PC-3 (cell line): ENCODE data around the gene CYTH1. TPM values are rescaled to one million over a fixed set of nuclear protein-coding genes. Genes with fewer than 3 reads are reported as not detected.

ENCODE experiments used
- ATAC-seq: fragments of 200-7000 bp; cut with Tn5 transposase; 2 replicates; pipeline ENCODE4 v1.9.1; 2020; ENCODE audit warnings: mild to moderate bottlenecking, moderate library complexity
- BruUV-seq: library from RNA; stranded (reverse); fragments of 400-500 nt; replicated peaks from 2 replicates; lab custom pipeline; 2021; lab: Mats Ljungman, UMichigan
- CTCF ChIA-PET: fragments of 300-600 bp; sonication (Branson Sonifier 250); formaldehyde crosslinking; loops from one replicate; lab custom pipeline; 2022; ENCODE audit warnings: antibody characterized with exemption; lab: Charles Lee
- POLR2A ChIA-PET: fragments of 300-600 bp; sonication (Branson Sonifier 250); formaldehyde crosslinking; loops from one replicate; lab custom pipeline; 2022; ENCODE audit warnings: antibody characterized with exemption; ENCODE audit not compliant: unreplicated experiment; lab: Charles Lee
- DNase-seq: peaks from one replicate; pipeline ENCODE4 v3.0.0-alpha.2; 2015
- H2AFZ ChIP-seq: fragments of 300-600 bp; sonication (generic); 2 replicates; pipeline ENCODE4 v1.6.0; 2016; ENCODE audit warnings: antibody characterized with exemption, low read length
- H3F3A ChIP-seq: fragments of 300-600 bp; sonication (generic); one replicate; pipeline ENCODE4 v1.6.0; 2017; ENCODE audit warnings: antibody characterized with exemption, low read length, control low read depth, mild to moderate bottlenecking; ENCODE audit not compliant: unreplicated experiment
- H3K27ac ChIP-seq: fragments of 300-600 bp; sonication (generic); 2 replicates; pipeline ENCODE4 v1.5.1; 2016; ENCODE audit warnings: mild to moderate bottlenecking, low read length
- H3K27me3 ChIP-seq: fragments of 300-600 bp; sonication (generic); 2 replicates; pipeline ENCODE4 v1.6.1; 2016; ENCODE audit warnings: low read length, mixed read lengths
- H3K36me3 ChIP-seq: fragments of 300-600 bp; sonication (generic); 2 replicates; pipeline ENCODE4 v1.6.1; 2016; ENCODE audit warnings: low read depth, mixed run types, low read length, mixed read lengths
- H3K4me1 ChIP-seq: fragments of 300-600 bp; sonication (generic); 2 replicates; pipeline ENCODE4 v1.5.1; 2016; ENCODE audit warnings: low read length; ENCODE audit not compliant: insufficient read depth
- H3K4me2 ChIP-seq: fragments of 300-600 bp; sonication (generic); 2 replicates; pipeline ENCODE4 v1.6.0; 2016; ENCODE audit warnings: low read length
- H3K4me3 ChIP-seq: fragments of 300-600 bp; sonication (generic); 2 replicates; pipeline ENCODE4 v1.5.1; 2016; ENCODE audit warnings: mild to moderate bottlenecking, low read length, mixed read lengths
- H3K79me2 ChIP-seq: fragments of 300-600 bp; sonication (generic); 2 replicates; pipeline ENCODE4 v1.6.1; 2017; ENCODE audit warnings: low read length, mixed read lengths
- H3K9ac ChIP-seq: fragments of 300-600 bp; sonication (generic); 2 replicates; pipeline ENCODE4 v1.6.0; 2016; ENCODE audit warnings: mild to moderate bottlenecking, low read length
- H3K9me2 ChIP-seq: fragments of 300-600 bp; sonication (generic); replicated peaks from 2 replicates; pipeline ENCODE4 v1.6.1; 2016; ENCODE audit warnings: mixed run types, low read length, mixed read lengths
- H3K9me3 ChIP-seq: fragments of 300-600 bp; sonication (generic); 2 replicates; pipeline ENCODE4 v1.6.1; 2016; ENCODE audit warnings: low read length, mixed read lengths
- H4K20me1 ChIP-seq: fragments of 300-600 bp; sonication (generic); 2 replicates; pipeline ENCODE4 v1.6.1; 2016; ENCODE audit warnings: low read length, mixed read lengths
- EZH2 ChIP-seq: fragments of 300-600 bp; sonication (generic); IDR thresholded peaks from one replicate; pipeline ENCODE4 v1.6.1; 2017; ENCODE audit warnings: antibody characterized with exemption, mild to moderate bottlenecking, low read length; ENCODE audit not compliant: unreplicated experiment
- EZH2phosphoT487 ChIP-seq: fragments of 300-600 bp; sonication (generic); IDR thresholded peaks from 2 replicates; pipeline ENCODE4 v1.6.1; 2018; ENCODE audit warnings: mild to moderate bottlenecking, antibody characterized with exemption, low read length, borderline replicate concordance
- intact Hi-C: fragments of 100-400 bp; cut with micrococcal nuclease; formaldehyde crosslinking; loops from 2 replicates; pipeline ENCODE4 v1.9.0; 2023
- total RNA-seq: library from RNA; depleted of rRNA; stranded (reverse); fragments of >200 nt; gene quantifications from 2 replicates; pipeline ENCODE4 v1.2.3, GENCODE V29; 2014
- TF ChIP-seq, protein P1 (sequence below): fragments of 300-600 bp; sonication (generic); conservative IDR thresholded peaks from 2 replicates; pipeline ENCODE4 v1.5.1; 2017; ENCODE audit warnings: antibody characterized with exemption, low read depth, mild to moderate bottlenecking, low read length

The CYTH1 gene
- total RNA-seq, 1 experiment from 2014 or later: 29.7 TPM

DNA sequence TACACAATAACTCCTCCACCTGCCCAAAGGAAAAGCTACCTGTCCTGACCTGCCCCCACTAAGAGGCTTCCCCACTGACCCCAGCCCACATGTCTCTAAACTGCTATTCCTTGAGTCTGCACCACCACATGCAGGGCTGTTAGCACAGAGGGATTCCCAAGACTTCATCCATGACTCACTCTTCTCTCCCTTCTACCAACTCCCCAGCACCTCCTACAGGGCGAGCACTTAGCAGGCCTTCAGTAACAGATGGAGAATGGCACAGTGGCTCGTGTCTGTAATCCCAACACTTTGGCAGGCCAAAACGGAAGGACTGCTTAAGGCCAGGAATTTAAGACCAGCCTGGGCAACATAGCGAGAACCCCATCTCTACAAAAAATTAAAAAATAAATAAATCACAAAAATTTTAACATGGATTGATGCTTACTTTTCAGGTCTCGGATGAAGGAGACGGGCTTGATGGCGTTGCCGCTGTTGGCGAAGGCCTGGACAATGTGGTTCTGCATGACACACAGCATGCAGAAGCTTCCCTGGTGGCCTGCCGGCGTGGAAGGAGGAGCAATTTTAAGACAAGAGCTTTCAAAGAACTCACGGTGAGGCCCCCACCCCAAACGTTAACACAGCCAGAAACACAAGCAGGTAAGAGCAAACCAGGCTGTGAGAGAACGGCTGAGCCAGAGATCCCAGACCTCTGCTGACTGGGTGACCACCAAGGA lies 46.6 kb upstream of the CYTH1 start:
- Histone ChIP-seq H3K9me2 (no peaks in the 10 kb centered on the region), H3K4me1 (no peaks in the 10 kb centered on the region), H3K27me3 (no peaks in the 10 kb centered on the region), H2AFZ (no peak overlapping the region), H3F3A (no peaks in the 10 kb centered on the region), H3K9ac (no peak overlapping the region), H3K4me3 (no peak overlapping the region), H3K4me2 (no peak overlapping the region), H3K36me3 (peaks cover 86% of the 10 kb centered on the region), H3K9me3 (no peaks in the 10 kb centered on the region), H3K79me2 (peaks cover 45% of the 10 kb centered on the region), H4K20me1 (peaks cover 24% of the 10 kb centered on the region), H3K27ac (no peak overlapping the region)
- intact Hi-C loops: no loop called here
- CTCF ChIA-PET: no interaction called here
- BruUV-seq: no TSS peak
- POLR2A ChIA-PET: no interaction called here
- ATAC-seq: peak; percentile 91
- TF ChIP-seq, protein P1, sequence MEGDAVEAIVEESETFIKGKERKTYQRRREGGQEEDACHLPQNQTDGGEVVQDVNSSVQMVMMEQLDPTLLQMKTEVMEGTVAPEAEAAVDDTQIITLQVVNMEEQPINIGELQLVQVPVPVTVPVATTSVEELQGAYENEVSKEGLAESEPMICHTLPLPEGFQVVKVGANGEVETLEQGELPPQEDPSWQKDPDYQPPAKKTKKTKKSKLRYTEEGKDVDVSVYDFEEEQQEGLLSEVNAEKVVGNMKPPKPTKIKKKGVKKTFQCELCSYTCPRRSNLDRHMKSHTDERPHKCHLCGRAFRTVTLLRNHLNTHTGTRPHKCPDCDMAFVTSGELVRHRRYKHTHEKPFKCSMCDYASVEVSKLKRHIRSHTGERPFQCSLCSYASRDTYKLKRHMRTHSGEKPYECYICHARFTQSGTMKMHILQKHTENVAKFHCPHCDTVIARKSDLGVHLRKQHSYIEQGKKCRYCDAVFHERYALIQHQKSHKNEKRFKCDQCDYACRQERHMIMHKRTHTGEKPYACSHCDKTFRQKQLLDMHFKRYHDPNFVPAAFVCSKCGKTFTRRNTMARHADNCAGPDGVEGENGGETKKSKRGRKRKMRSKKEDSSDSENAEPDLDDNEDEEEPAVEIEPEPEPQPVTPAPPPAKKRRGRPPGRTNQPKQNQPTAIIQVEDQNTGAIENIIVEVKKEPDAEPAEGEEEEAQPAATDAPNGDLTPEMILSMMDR: peak; percentile 73
- TF ChIP-seq EZH2: no peak
- peak; percentile 53 for DNase-seq

DNA sequence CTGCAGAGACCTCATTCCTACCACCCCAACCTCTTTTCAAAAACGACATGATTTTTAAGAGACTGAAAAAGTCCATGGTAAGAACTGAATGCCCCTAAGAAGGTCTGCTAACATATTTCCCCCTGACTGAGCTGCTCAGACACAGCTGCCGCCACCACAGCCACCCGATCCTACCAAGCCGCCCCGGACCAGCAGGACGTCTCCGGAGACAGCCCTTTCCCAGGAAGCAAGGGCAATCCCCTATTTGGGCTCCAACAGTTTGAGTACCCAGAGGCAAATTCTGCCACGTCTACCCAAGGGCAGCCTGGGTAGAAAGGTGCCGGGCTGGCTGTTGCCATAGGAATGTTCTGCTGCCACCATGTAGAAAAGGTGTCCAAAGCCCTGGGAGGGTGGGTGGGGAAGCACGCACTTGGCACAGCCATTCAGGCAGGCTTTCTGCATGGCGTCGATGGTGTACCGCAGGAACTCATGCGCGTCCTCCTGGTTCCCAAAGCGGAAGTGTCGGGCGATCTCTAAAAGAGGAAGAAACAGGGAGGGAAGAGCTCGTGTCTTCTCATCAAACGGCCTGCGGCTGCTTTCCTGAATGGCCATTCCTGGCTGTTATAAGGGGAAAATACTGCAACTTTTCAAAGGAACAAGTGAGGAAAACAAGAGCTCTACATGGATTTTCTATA lies 44.9 kb upstream of the CYTH1 start:
- intact Hi-C loops: no loop called here
- POLR2A ChIA-PET: no interaction called here

More for the DNA sequence above, 44.9 kb upstream of the CYTH1 start:
- peaks cover 35% of the 10 kb centered on the region for H3K79me2 ChIP-seq
- no peak for ATAC-seq
- no TSS peak for BruUV-seq
- no peaks in the 10 kb centered on the region for H3F3A ChIP-seq
- H3K27me3 ChIP-seq: no peaks in the 10 kb centered on the region
- peaks cover 25% of the 10 kb centered on the region for H4K20me1 ChIP-seq
- no peaks in the 10 kb centered on the region for H3K4me1 ChIP-seq
- no peaks in the 10 kb centered on the region for H3K9me3 ChIP-seq
- H3K36me3 ChIP-seq: peaks cover 87% of the 10 kb centered on the region
- no peak overlapping the region for H3K27ac ChIP-seq
- no peaks in the 10 kb centered on the region for H3K9me2 ChIP-seq
- CTCF ChIA-PET: no interaction called here
- TF ChIP-seq, protein P1: no peak
- TF ChIP-seq EZH2: no peak
- no peak for TF ChIP-seq EZH2phosphoT487
- H3K4me3 ChIP-seq: no peak overlapping the region
- no peak overlapping the region for H2AFZ ChIP-seq
- no peak for DNase-seq
- no peak overlapping the region for H3K4me2 ChIP-seq
- no peak overlapping the region for H3K9ac ChIP-seq
